Activated naive CD8-positive, alpha-beta T cell (primary cell): Measurements from ENCODE around the gene ONECUT3.
"Not testable (repeated sequence)": the region's sequence is repeated elsewhere in the genome, so short reads cannot be mapped to it uniquely, and the experiment has no call there.

ENCODE experiments used
- H3K27ac Mint-ChIP-seq: one replicate; pipeline ENCODE4 v1.8.0; 2021; ENCODE audit warnings: mixed read lengths
- H3K27me3 Mint-ChIP-seq: one replicate; pipeline ENCODE4 v1.8.0; 2021; ENCODE audit warnings: mixed read lengths
- H3K36me3 Mint-ChIP-seq: one replicate; pipeline ENCODE4 v1.8.0; 2021; ENCODE audit warnings: mixed read lengths
- H3K4me1 Mint-ChIP-seq: one replicate; pipeline ENCODE4 v1.8.0; 2021; ENCODE audit warnings: low read depth, mixed read lengths
- H3K4me3 Mint-ChIP-seq: one replicate; pipeline ENCODE4 v1.8.0; 2021; ENCODE audit warnings: mild to moderate bottlenecking, mixed read lengths
- H3K9me3 Mint-ChIP-seq: one replicate; pipeline ENCODE4 v1.8.0; 2021; ENCODE audit warnings: low read depth, mixed read lengths

The ONECUT3 gene

GRCh38 chr19:1752757-1753728 is at the start of gene ONECUT3:
Gene ONECUT3 (plus strand): TSS chr19:1753506. CDS start chr19:1753663, 157 bp downstream.
- Mint-ChIP-seq H3K36me3 (no peaks in the 10 kb centered on the region), H3K27ac (no peak within 1 kb of the TSS), H3K27me3 (peaks cover 16% of the 10 kb centered on the region), H3K9me3 (no peaks in the 10 kb centered on the region), H3K4me1 (peaks cover 12% of the 10 kb centered on the region), H3K4me3 (no peak within 1 kb of the TSS)

GRCh38 chr19:1704339-1704738 is 49.0 kb upstream of the ONECUT3 start:
- H3K27me3 Mint-ChIP-seq, result peaks cover 15% of the 10 kb centered on the region
- peaks cover 9% of the 10 kb centered on the region for H3K9me3 Mint-ChIP-seq
- H3K4me3 Mint-ChIP-seq, result no peak overlapping the region
- H3K27ac Mint-ChIP-seq, result no peak overlapping the region
- H3K4me1 Mint-ChIP-seq, result peaks cover 12% of the 10 kb centered on the region
- H3K36me3 Mint-ChIP-seq, result peaks cover 11% of the 10 kb centered on the region

DNA sequence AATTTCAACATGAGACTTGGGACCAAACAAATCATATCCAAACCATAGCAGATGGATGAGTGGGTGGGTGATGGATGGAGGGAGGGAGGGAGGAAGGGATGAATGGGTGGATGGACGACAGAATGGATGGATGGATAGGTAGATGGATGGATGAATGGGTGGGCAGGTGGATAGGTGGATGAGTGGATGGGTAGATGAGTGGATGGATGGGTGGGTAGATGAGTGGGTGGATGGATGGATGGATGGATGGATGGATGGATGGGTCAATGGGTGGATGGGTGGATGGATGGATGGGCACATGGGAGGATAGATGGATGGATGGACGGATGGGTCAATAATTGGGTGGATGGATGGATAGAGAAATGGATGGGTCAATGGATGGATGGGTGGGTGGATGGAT is 47.9 kb upstream of the ONECUT3 start:
- Mint-ChIP-seq H3K4me1 (peaks cover 12% of the 10 kb centered on the region), H3K27ac (no peak overlapping the region), H3K36me3 (peaks cover 11% of the 10 kb centered on the region), H3K4me3 (no peak overlapping the region), H3K27me3 (peaks cover 17% of the 10 kb centered on the region), H3K9me3 (peaks cover 9% of the 10 kb centered on the region)

DNA sequence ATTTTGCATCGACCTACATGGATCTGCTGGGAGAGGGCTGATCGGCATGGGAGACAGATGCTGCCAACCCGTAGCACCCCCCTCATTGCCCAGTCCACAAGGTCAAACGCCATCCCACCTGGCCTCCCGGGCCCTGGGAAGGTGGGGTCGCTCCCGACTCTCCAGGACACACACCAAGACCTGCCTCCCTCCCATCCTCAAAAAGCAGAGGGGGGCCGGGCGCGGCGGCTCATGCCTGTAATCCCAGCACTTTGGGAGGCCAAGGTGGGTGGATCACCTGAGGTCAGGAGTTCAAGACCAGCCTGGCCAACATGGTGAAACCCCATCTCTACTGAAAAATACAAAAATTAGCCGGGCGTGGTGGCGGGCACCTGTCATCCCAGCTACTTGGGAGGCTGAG is 46.7 kb upstream of the ONECUT3 start:
- not testable (repeated sequence) for H3K4me1 Mint-ChIP-seq, H3K9me3 Mint-ChIP-seq, H3K4me3 Mint-ChIP-seq, H3K36me3 Mint-ChIP-seq, H3K27ac Mint-ChIP-seq
- H3K27me3 Mint-ChIP-seq, result peaks cover 13% of the 10 kb centered on the region

DNA sequence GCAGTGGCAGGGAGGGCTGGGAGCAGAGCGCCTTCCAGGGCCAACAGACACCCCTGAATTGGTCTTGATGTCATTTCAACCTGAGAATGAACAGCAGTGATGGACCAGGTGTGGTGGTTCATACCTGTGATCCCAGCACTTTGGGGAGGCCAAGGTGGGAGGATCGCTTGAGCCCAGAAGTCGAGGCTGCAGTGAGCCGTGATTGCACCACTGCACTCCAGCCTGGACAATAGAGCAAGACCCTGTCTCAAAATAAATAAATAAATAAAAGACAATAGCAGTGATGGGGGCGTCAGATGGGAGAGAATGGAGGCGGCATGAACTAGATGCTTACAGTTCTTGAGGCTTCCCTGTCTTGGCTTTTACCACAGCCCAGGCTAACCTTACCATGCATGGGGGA is 46.1 kb upstream of the ONECUT3 start:
- peaks cover 9% of the 10 kb centered on the region for H3K36me3 Mint-ChIP-seq
- H3K4me1 Mint-ChIP-seq, result peaks cover under 1% of the 10 kb centered on the region
- H3K4me3 Mint-ChIP-seq, result no peak overlapping the region

GRCh38 chr19:1713170-1713569 is 40.1 kb upstream of the ONECUT3 start:
- Mint-ChIP-seq H3K4me1 (no peaks in the 10 kb centered on the region), H3K27ac (no peak overlapping the region), H3K36me3 (no peaks in the 10 kb centered on the region), H3K4me3 (no peak overlapping the region), H3K27me3 (peaks cover 21% of the 10 kb centered on the region), H3K9me3 (no peaks in the 10 kb centered on the region)

More for the DNA sequence above, 46.1 kb upstream of the ONECUT3 start:
- H3K27me3 Mint-ChIP-seq, result peaks cover 13% of the 10 kb centered on the region
- H3K27ac Mint-ChIP-seq, result no peak overlapping the region
- peaks cover 9% of the 10 kb centered on the region for H3K9me3 Mint-ChIP-seq

DNA sequence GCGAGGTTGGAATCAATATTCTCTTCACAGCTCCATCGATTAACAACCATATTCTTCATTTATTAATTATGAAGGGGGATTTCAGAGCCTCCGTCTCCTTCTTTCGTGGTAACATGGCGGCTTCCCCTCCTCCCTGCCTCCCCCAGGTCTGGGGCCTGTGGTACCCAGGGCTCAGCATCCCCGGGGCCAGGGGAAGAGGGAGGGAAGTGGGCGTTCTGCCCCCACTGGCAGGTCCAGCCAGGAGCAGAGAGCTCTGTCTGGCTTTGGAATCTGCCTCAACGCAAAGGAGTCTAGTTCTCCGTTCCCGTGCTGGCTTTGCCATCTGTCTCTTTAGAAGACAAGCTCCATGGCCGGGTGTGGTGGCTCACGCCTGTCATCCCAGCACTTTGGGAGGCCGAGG is 37.8 kb upstream of the ONECUT3 start:
- Mint-ChIP-seq H3K9me3 (no peaks in the 10 kb centered on the region), H3K4me3 (no peak overlapping the region), H3K27me3 (peaks cover 22% of the 10 kb centered on the region), H3K36me3 (no peaks in the 10 kb centered on the region), H3K27ac (no peak overlapping the region), H3K4me1 (no peaks in the 10 kb centered on the region)

DNA sequence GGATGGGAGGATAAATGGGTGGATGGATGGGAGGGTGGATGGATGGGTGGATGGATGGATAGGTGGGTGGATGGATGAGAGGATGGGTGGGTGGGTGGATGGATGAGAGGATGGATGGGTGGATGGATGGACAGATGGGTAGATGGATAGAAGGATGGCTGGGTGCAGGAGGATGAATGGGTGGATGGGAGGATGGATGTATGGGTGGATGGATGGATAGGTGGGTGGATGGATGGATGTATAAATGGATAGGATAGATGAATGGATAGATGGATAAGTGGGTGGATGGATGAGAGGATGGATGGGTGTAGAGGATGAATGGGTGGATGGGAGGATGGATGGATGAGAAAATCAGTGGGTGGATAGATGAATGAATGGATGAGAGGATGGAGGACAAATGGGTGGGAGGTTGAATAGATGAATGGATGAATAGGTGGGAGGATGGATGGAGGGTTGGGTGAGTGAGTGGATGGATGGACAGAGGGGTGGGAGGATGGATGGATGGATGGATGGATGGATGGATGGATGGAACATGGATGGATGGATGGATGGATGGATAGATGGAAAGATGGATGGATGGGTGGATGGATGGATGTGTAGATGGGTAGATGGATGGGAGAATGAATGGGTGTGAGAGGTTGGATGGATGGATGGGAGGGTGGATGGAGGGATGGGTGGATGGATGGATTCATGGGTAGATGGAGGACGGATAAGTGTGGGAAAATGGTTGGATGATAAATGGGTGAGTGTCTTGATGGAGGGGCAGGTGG is 35.9 kb upstream of the ONECUT3 start:
- Mint-ChIP-seq H3K27ac (no peak overlapping the region), H3K27me3 (peaks cover 29% of the 10 kb centered on the region), H3K9me3 (no peaks in the 10 kb centered on the region), H3K36me3 (no peaks in the 10 kb centered on the region), H3K4me3 (no peak overlapping the region), H3K4me1 (no peaks in the 10 kb centered on the region)

DNA sequence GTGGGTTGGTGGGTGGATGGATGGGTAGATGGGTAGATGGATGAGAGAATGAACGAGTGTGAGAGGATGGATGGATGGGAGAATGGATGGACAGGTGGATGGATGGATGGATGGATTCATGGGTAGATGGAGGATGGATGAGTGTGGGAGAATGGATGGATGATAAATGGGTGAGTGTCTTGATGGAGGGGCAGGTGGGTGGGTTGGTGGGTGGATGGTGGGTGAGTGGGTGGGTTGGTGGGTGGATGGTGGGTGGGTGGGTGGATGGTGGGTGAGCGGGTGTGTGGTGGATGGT is 35.4 kb upstream of the ONECUT3 start:
- H3K27me3 Mint-ChIP-seq, result peaks cover 28% of the 10 kb centered on the region
- H3K9me3 Mint-ChIP-seq, result no peaks in the 10 kb centered on the region
- no peak overlapping the region for H3K4me3 Mint-ChIP-seq
- H3K27ac Mint-ChIP-seq, result no peak overlapping the region
- H3K4me1 Mint-ChIP-seq, result no peaks in the 10 kb centered on the region
- H3K36me3 Mint-ChIP-seq, result no peaks in the 10 kb centered on the region

DNA sequence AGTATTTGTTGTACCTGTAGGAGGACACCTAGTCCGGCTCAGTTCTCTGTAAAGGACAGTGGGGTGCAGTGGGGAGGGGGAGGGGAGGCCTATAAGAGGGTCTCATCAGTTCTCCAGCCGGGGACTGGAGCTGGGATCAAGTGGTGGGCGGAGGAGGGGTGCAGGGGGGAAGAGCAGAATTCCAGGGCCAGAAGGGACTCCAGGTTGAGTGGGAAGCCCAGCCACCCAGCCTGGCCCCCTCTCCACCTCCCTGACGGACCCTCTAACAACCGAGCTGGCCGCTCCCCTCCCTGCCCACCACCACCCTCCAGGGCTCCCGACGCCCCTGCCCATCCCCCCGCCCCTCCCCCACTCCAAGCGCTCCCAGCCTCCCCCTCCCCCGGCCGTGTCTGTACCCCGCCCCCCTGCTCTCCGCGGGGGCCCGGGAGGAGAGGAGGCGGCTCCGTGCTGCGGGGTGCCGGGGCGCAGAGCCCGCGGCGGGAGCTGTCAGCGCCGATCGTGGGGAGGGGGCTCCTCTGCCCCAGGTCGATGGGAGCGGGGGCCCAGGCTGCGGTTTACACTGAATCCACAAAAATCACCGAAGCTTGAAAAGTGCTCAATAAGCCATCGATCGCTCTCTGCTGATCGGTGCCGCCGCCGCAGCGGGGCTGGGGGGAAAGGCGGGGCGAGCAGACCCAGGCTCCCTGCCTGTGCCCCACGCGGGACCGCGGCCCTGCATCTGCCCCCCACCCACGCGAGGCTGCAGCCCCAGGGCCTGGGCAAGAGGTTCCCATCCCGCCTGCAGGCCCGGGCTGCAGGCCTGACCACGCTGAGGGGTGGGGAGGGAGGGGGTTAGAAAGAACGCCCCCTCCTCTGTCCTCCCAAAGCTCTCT is 34.6 kb upstream of the ONECUT3 start:
- Mint-ChIP-seq H3K4me1 (no peaks in the 10 kb centered on the region), H3K36me3 (no peaks in the 10 kb centered on the region), H3K9me3 (no peaks in the 10 kb centered on the region), H3K27ac (no peak overlapping the region), H3K4me3 (no peak overlapping the region), H3K27me3 (peaks cover 29% of the 10 kb centered on the region)

DNA sequence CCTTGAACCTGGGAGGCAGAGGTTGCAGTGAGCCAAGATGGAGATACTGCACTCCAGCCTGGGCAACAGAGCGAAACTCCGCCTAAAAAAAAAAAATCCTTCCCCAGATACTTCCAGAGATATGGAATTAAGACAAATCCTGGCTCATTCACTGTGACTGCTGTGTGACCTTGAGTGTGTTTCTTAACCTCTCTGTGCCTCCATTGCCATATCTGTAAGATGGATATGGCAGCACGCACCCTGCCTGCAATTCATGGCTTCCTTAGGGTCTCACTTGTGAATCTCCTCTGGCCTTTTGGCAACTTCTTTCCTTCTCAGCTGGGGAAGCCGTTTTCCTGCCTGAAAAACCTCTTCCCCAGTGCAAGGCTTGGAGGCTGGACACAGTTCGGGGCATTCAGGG is 33.8 kb upstream of the ONECUT3 start:
- Mint-ChIP-seq H3K36me3 (no peaks in the 10 kb centered on the region), H3K9me3 (no peaks in the 10 kb centered on the region), H3K27me3 (peaks cover 28% of the 10 kb centered on the region), H3K27ac (no peak overlapping the region), H3K4me1 (no peaks in the 10 kb centered on the region), H3K4me3 (no peak overlapping the region)

GRCh38 chr19:1720237-1720636 is 33.1 kb upstream of the ONECUT3 start:
- H3K4me3 Mint-ChIP-seq, result no peak overlapping the region
- peaks cover 28% of the 10 kb centered on the region for H3K27me3 Mint-ChIP-seq
- H3K27ac Mint-ChIP-seq, result no peak overlapping the region
- peaks cover 1% of the 10 kb centered on the region for H3K4me1 Mint-ChIP-seq
- H3K36me3 Mint-ChIP-seq, result no peaks in the 10 kb centered on the region
- H3K9me3 Mint-ChIP-seq, result no peaks in the 10 kb centered on the region

DNA sequence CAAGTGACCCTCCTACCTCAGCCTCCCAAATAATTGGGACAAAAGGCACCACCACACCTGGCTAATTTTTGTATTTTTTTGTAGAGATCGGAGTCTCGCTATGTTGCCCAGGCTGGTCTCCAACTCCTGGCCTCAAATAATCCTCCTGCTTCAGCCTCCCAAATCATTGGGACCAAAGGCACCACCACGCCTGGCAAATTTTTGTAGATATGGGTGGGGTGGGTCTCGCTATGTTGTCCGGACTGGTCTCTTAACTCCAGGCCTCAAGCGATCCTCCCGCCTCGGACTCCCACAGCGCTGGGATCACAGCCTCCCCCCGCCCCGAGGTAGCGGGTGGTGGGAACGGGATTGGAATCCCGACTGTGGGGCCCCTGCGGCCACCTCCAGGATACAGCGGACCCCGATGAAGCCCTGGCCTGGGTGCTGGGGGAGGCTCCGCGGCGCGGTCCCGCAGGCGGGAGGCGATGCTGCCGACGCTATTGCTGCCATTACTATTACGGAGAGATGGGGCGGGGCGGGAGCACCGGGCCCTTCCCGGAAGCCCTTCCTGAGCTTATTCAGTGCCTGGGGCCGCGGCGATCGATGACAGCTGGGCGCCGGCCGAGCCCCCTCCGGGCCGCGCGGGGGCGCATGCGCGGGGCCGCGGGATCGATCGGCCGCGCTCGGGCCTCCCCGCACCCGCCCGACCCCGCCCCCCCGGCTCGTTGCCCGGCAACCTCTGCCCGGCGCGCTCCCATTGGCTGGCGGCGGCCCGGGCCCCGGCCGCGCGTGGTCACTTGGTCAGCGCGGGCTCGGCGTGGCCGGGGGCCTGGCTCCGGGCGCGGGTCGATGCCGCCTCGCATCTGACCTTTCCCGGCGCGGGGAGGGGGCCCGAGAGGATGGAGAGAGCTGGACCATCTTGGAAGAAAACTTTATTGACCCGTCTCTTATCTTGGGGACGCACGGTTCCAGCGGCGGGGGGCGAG is 27.9 kb upstream of the ONECUT3 start:
- peak overlapping the region; percentile 72 for H3K4me3 Mint-ChIP-seq
- no peaks in the 10 kb centered on the region for H3K9me3 Mint-ChIP-seq
- peaks cover 5% of the 10 kb centered on the region for H3K4me1 Mint-ChIP-seq
- H3K27ac Mint-ChIP-seq, result no peak overlapping the region
- H3K27me3 Mint-ChIP-seq, result peaks cover 25% of the 10 kb centered on the region
- H3K36me3 Mint-ChIP-seq, result no peaks in the 10 kb centered on the region
